Memory B cell (primary cell): ENCODE data around the gene ARL5B.
"Not testable (repeated sequence)": the region's sequence is repeated elsewhere in the genome, so short reads cannot be mapped to it uniquely, and the experiment has no call there.

Experiments used
- ATAC-seq: fragments of 150-1000 bp; cut with Tn5 transposase; 2 replicates; pipeline ENCODE4 v1.10.0; 2021; ENCODE audit warnings: low read depth, mild to moderate bottlenecking, moderate library complexity
- DNase-seq, 2 donors: peaks; one replicate each; pipeline ENCODE4 v3.0.0; 2022; ENCODE audit warnings: low spot score in 2 of 2
- H3K27ac Mint-ChIP-seq: one replicate; pipeline ENCODE4 v1.8.0; 2022; ENCODE audit warnings: mild to moderate bottlenecking, moderate library complexity, mixed read lengths
- H3K27me3 Mint-ChIP-seq: one replicate; pipeline ENCODE4 v1.8.0; 2022; ENCODE audit warnings: mixed read lengths
- H3K36me3 Mint-ChIP-seq: one replicate; pipeline ENCODE4 v1.8.0; 2022; ENCODE audit warnings: mild to moderate bottlenecking, mixed read lengths
- H3K4me1 Mint-ChIP-seq: one replicate; pipeline ENCODE4 v1.8.0; 2022; ENCODE audit warnings: mixed read lengths
- H3K4me3 Mint-ChIP-seq: one replicate; pipeline ENCODE4 v1.8.0; 2022; ENCODE audit warnings: mild to moderate bottlenecking, moderate library complexity, mixed read lengths
- H3K9me3 Mint-ChIP-seq: one replicate; pipeline ENCODE4 v1.8.0; 2022; ENCODE audit warnings: mixed read lengths

The ARL5B gene, protein sequence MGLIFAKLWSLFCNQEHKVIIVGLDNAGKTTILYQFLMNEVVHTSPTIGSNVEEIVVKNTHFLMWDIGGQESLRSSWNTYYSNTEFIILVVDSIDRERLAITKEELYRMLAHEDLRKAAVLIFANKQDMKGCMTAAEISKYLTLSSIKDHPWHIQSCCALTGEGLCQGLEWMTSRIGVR

GRCh38 chr10:18659125-18659818, at the start of gene ARL5B:
ARL5B (plus strand) TSS chr10:18659431; CDS start chr10:18659638, 207 bp downstream.
- peak; percentile 86 for ATAC-seq
- Mint-ChIP-seq H3K36me3 (peaks cover 3% of the 10 kb centered on the region), H3K4me3 (peak within 1 kb of the TSS; percentile 97), H3K27me3 (no peaks in the 10 kb centered on the region), H3K4me1 (peaks cover 18% of the 10 kb centered on the region), H3K9me3 (no peaks in the 10 kb centered on the region), H3K27ac (peak within 1 kb of the TSS; percentile 97)
- DNase-seq, result peak; percentile 86 to 94

DNA sequence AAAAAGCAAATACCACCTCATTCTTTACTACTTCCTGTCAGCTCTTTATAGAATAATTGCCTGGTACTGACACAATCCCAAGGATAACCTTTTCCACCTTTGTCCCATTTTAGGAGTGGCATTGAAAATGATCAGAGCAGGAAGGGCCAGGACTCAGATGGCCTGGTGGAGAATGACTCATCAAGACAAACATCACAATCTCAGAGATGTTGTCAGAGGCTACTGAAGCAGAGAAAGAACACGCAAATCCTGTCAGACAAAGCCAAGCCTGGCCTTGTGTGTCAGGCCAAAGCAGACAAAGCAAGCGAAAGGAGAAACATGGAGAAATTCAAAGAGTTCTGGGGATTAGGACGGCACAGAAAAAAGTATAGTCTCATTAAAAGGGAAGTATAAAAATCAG, 48.7 kb upstream of the ARL5B start:
- DNase-seq (no peak), ATAC-seq (no peak)
- H3K36me3 Mint-ChIP-seq, result peaks cover 29% of the 10 kb centered on the region
- H3K27ac Mint-ChIP-seq, result peak overlapping the region; percentile 19
- H3K27me3 Mint-ChIP-seq, result no peaks in the 10 kb centered on the region
- H3K9me3 Mint-ChIP-seq, result no peaks in the 10 kb centered on the region
- H3K4me3 Mint-ChIP-seq, result no peak overlapping the region
- H3K4me1 Mint-ChIP-seq, result no peaks in the 10 kb centered on the region

- Mint-ChIP-seq H3K27me3 (no peaks in the 10 kb centered on the region), H3K9me3 (no peaks in the 10 kb centered on the region), H3K4me1 (no peaks in the 10 kb centered on the region), H3K4me3 (no peak overlapping the region), H3K27ac (no peak overlapping the region), H3K36me3 (peaks cover 24% of the 10 kb centered on the region)
- no peak for ATAC-seq
- DNase-seq, result no peak
Observed at GRCh38 chr10:18611168-18611567, 48.1 kb upstream of the ARL5B start.

- no peaks in the 10 kb centered on the region for H3K27me3 Mint-ChIP-seq
- H3K9me3 Mint-ChIP-seq, result no peaks in the 10 kb centered on the region
- H3K27ac Mint-ChIP-seq, result no peak overlapping the region
- no peak for ATAC-seq
- peaks cover 28% of the 10 kb centered on the region for H3K36me3 Mint-ChIP-seq
- H3K4me3 Mint-ChIP-seq, result no peak overlapping the region
- no peaks in the 10 kb centered on the region for H3K4me1 Mint-ChIP-seq
- DNase-seq, result no peak
Observed at GRCh38 chr10:18615618-18616017, 43.6 kb upstream of the ARL5B start.

DNA sequence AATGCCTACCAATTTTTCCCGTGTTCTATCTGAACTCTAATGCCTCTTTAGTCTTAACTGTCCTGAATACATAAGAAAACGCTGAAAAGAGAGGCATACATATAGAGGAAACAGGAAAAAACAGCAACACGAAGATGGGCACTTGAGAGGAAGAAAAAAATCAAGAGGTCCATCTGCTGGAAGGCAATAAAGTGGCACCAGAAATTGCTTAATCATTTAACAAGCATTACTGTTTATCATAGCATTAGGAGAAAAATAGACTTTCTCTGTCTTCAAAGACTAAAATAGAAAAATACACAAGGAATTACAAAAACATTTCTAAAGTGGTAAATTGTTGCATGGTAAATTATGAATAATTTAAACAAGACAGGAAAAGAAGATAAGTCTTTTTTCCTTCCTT, 42.9 kb upstream of the ARL5B start:
- Mint-ChIP-seq H3K27ac (no peak overlapping the region), H3K4me1 (no peaks in the 10 kb centered on the region), H3K9me3 (no peaks in the 10 kb centered on the region), H3K27me3 (no peaks in the 10 kb centered on the region), H3K4me3 (no peak overlapping the region), H3K36me3 (peaks cover 27% of the 10 kb centered on the region)
- ATAC-seq, result no peak
- no peak for DNase-seq

GRCh38 chr10:18619016-18619415, 40.2 kb upstream of the ARL5B start:
- no peak for DNase-seq
- no peak overlapping the region for H3K27ac Mint-ChIP-seq
- no peaks in the 10 kb centered on the region for H3K27me3 Mint-ChIP-seq
- no peaks in the 10 kb centered on the region for H3K4me1 Mint-ChIP-seq
- H3K9me3 Mint-ChIP-seq, result no peaks in the 10 kb centered on the region
- no peak for ATAC-seq
- no peak overlapping the region for H3K4me3 Mint-ChIP-seq
- peaks cover 21% of the 10 kb centered on the region for H3K36me3 Mint-ChIP-seq

DNA sequence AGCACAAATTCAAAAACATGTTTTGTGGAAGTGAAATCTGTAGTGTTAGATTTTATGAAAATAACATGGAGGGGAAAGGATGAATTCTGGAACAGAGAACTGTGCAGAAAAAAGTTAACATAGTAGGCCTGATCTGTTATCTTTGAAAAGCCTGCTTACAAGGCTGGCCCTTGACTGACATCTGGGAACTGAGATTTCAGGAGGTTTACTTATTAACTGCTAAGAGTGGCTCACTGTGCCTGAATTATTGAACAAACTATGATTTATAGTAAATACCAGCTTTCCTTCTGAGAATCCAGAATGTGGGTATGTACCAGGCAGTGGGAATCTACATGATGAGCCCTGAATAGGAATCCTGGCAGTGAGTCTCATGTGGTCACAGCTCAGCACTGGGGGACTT, 38.4 kb upstream of the ARL5B start:
- no peak for ATAC-seq
- H3K27ac Mint-ChIP-seq, result peak overlapping the region; percentile 35

GRCh38 chr10:18623671-18624070, 35.6 kb upstream of the ARL5B start:
- H3K36me3 Mint-ChIP-seq, result peaks cover 16% of the 10 kb centered on the region
- H3K9me3 Mint-ChIP-seq, H3K4me3 Mint-ChIP-seq, DNase-seq, H3K27ac Mint-ChIP-seq, H3K27me3 Mint-ChIP-seq, H3K4me1 Mint-ChIP-seq, ATAC-seq: not testable (repeated sequence)

More for the DNA sequence above, 38.4 kb upstream of the ARL5B start:
- peaks cover 21% of the 10 kb centered on the region for H3K36me3 Mint-ChIP-seq
- H3K27me3 Mint-ChIP-seq, result no peaks in the 10 kb centered on the region
- H3K4me1 Mint-ChIP-seq, result no peaks in the 10 kb centered on the region
- no peaks in the 10 kb centered on the region for H3K9me3 Mint-ChIP-seq
- no peak for DNase-seq
- H3K4me3 Mint-ChIP-seq, result no peak overlapping the region

DNA sequence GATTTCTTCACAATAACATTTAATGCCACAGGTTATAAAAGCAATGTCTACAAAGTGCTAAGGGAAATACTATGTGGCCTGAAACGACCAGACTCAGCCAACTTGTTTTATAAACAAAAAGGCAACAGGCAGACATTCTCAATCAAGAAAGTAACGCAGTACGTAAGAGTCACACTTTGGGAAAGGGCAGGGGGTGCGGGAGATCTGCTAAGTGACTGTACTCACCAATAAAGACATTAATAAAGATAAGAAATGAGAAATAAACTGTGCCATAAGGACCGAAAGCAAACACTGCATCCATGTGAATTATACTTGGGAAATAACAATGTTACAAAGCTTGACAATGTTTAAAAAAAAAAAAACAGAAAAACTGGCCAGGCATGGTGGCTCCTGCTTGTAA, 33.3 kb upstream of the ARL5B start:
- ATAC-seq, result no peak
- H3K27ac Mint-ChIP-seq, result no peak overlapping the region
- peak overlapping the region; percentile 44 for H3K4me3 Mint-ChIP-seq
- H3K4me1 Mint-ChIP-seq, result peaks cover 5% of the 10 kb centered on the region
- no peak for DNase-seq
- peaks cover 12% of the 10 kb centered on the region for H3K36me3 Mint-ChIP-seq
- no peaks in the 10 kb centered on the region for H3K9me3 Mint-ChIP-seq
- H3K27me3 Mint-ChIP-seq, result no peaks in the 10 kb centered on the region

GRCh38 chr10:18627452-18628018, 31.7 kb upstream of the ARL5B start:
- not testable (repeated sequence) for H3K9me3 Mint-ChIP-seq, H3K36me3 Mint-ChIP-seq, H3K4me1 Mint-ChIP-seq, ATAC-seq, H3K27me3 Mint-ChIP-seq
- Mint-ChIP-seq H3K4me3 (peak overlapping the region; percentile 88), H3K27ac (peak overlapping the region; percentile 79)
- DNase-seq, result peak; percentile 30 to 41

GRCh38 chr10:18632500-18632899, 26.7 kb upstream of the ARL5B start:
- not testable (repeated sequence) for DNase-seq, H3K27me3 Mint-ChIP-seq, ATAC-seq, H3K4me1 Mint-ChIP-seq, H3K4me3 Mint-ChIP-seq, H3K27ac Mint-ChIP-seq, H3K9me3 Mint-ChIP-seq
- peaks cover 12% of the 10 kb centered on the region for H3K36me3 Mint-ChIP-seq

DNA sequence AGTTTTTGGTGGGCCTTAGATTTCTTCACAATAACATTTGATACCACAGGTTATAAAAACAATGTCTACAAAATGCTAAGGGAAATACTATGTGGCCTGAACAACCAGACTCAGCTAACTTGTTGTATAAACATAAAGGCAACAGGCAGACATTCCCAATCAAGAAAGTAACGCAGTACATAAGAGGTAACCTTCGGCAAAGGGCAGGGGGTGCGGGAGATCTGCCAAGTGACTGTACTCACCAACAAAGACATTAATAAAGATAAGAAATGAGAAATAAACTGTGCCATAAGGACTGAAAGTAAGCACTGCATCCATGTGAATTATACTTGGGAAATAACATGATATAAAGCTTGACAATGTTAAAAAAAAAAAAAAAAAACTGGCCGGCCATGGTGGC, 23.2 kb upstream of the ARL5B start:
- Mint-ChIP-seq H3K9me3 (no peaks in the 10 kb centered on the region), H3K36me3 (peaks cover 7% of the 10 kb centered on the region), H3K27me3 (no peaks in the 10 kb centered on the region), H3K4me3 (no peak overlapping the region), H3K4me1 (peaks cover 2% of the 10 kb centered on the region), H3K27ac (no peak overlapping the region)
- ATAC-seq, result no peak
- DNase-seq, result no peak

GRCh38 chr10:18637400-18637799, 21.8 kb upstream of the ARL5B start:
- DNase-seq, H3K36me3 Mint-ChIP-seq, H3K4me1 Mint-ChIP-seq, H3K27me3 Mint-ChIP-seq, H3K27ac Mint-ChIP-seq, H3K9me3 Mint-ChIP-seq, H3K4me3 Mint-ChIP-seq, ATAC-seq: not testable (repeated sequence)

DNA sequence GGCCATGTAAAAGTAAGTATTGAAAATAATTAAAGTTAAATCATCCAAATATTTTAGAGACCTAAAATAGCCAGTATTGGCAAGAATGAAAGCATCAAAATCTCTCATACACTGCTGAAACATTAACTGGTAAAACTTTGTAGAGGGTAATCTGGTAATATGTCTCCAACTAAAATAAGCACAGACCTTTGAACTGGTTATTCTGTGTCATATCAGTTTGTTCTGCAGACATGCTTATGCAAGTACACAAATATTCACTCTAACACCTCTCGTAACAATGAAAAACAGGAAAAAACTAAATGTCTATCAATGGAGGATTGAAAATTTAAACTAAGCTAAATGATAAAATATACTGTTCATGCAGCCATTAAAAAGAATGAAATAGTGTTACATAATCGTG, 19.5 kb upstream of the ARL5B start:
- not testable (repeated sequence) for ATAC-seq, H3K36me3 Mint-ChIP-seq, H3K9me3 Mint-ChIP-seq, H3K27ac Mint-ChIP-seq, H3K4me1 Mint-ChIP-seq, DNase-seq, H3K27me3 Mint-ChIP-seq, H3K4me3 Mint-ChIP-seq

GRCh38 chr10:18647151-18647550, 12.1 kb upstream of the ARL5B start:
- Mint-ChIP-seq H3K9me3 (no peaks in the 10 kb centered on the region), H3K27me3 (no peaks in the 10 kb centered on the region), H3K4me3 (no peak overlapping the region), H3K27ac (no peak overlapping the region), H3K36me3 (no peaks in the 10 kb centered on the region), H3K4me1 (peaks cover 10% of the 10 kb centered on the region)
- ATAC-seq (no peak), DNase-seq (no peak)
